Colonic mucosa (tissue), 4 donors: ENCODE data around the gene VMP1. TPM values are rescaled to one million over a fixed set of nuclear protein-coding genes. Genes with fewer than 3 reads are reported as not detected.

ENCODE experiments used
- DNase-seq: peaks from one replicate; pipeline ENCODE4 v3.0.0-alpha.2; 2020
- H3K27ac ChIP-seq: fragments of 200-600 bp; one replicate; pipeline ENCODE4 v1.8.0; 2021
- H3K27me3 ChIP-seq: fragments of 200-600 bp; one replicate; pipeline ENCODE4 v1.8.0; 2021
- H3K36me3 ChIP-seq: fragments of 200-600 bp; one replicate; pipeline ENCODE4 v1.8.0; 2021
- H3K4me1 ChIP-seq: fragments of 200-600 bp; one replicate; pipeline ENCODE4 v1.8.0; 2021; ENCODE audit warnings: mild to moderate bottlenecking
- H3K4me3 ChIP-seq: fragments of 200-600 bp; one replicate; pipeline ENCODE4 v1.8.0; 2021
- H3K9ac ChIP-seq, 2 donors: one replicate each; pipeline ENCODE4 v1.7.0; 2013; ENCODE audit warnings: control low read depth in 2 of 2, low read depth in 2 of 2, low read length in 2 of 2
- H3K9me3 ChIP-seq: fragments of 200-600 bp; one replicate; pipeline ENCODE4 v1.8.0; 2021
- intact Hi-C: fragments of 100-400 bp; cut with DNase I; formaldehyde crosslinking; loops from one replicate; pipeline ENCODE4 v1.14.1; 2022
- total RNA-seq, 2 donors: library from RNA; stranded (reverse); fragmentation: NEBNext Ultra II Directional in 1 of 2; extraction: Animal tissue kit (Norgen Biotek cat#: 25700) in 1 of 2; gene quantifications; one replicate each; pipeline ENCODE4 v1.2.1, GENCODE V29; 2021
- TF ChIP-seq, protein P1 (sequence below): fragments of 200-600 bp; IDR thresholded peaks from one replicate; pipeline ENCODE4 v1.8.0; 2022; ENCODE audit warnings: antibody characterized with exemption, mild to moderate bottlenecking
- donor health status: healthy.
- donor health status: DM: no; HTN: no; CAD: no.
- donor health status: DM: no; HTN: no; CAD: no.

The VMP1 gene
- total RNA-seq, 2 donors from 2014 or later: 186 to 291 TPM

DNA sequence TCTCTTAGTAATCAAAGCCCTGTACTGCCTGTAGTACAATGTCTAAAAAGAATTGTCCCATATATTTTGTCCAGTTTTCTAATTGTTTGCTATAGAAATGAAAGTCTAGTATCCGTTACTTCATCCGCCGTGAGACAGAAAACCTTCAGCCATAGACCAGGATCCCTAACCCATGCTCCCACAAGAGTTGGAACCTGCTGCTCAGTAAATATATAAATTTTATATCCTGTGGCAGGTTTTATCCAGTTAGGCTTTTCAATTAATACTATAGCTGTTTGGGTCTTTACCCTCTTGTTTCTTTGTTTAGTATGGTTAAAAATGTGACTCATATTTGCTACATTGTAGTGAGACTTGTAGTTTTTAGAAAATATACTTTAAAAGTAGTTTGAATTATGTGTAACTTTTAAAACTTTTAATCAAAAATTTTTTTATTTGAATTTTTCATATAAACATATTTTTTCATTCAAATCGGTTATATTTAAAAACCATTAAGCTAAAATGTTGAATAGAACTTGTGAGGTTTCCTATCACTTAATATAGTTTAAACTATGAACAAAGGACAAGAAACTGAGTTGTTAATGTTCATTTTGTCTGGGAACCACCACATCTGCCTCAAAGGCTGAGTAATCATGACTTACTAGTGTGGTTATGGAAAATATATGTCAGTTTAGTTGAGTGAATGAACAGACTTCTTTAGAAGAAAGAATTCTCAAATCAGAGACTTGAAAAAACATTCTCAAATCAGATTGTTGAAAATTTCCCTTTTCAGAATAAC is 54.8 kb downstream of the VMP1 start:
- TF ChIP-seq, protein P1, sequence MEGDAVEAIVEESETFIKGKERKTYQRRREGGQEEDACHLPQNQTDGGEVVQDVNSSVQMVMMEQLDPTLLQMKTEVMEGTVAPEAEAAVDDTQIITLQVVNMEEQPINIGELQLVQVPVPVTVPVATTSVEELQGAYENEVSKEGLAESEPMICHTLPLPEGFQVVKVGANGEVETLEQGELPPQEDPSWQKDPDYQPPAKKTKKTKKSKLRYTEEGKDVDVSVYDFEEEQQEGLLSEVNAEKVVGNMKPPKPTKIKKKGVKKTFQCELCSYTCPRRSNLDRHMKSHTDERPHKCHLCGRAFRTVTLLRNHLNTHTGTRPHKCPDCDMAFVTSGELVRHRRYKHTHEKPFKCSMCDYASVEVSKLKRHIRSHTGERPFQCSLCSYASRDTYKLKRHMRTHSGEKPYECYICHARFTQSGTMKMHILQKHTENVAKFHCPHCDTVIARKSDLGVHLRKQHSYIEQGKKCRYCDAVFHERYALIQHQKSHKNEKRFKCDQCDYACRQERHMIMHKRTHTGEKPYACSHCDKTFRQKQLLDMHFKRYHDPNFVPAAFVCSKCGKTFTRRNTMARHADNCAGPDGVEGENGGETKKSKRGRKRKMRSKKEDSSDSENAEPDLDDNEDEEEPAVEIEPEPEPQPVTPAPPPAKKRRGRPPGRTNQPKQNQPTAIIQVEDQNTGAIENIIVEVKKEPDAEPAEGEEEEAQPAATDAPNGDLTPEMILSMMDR: no peak
- Histone ChIP-seq H3K36me3 (no peaks in the 10 kb centered on the region), H3K4me3 (no peak overlapping the region), H3K27ac (peak overlapping the region; percentile 31), H3K27me3 (no peaks in the 10 kb centered on the region), H3K4me1 (no peaks in the 10 kb centered on the region), H3K9ac (no peak overlapping the region), H3K9me3 (no peaks in the 10 kb centered on the region)
- intact Hi-C loops: no loop called here
- DNase-seq: no peak

DNA sequence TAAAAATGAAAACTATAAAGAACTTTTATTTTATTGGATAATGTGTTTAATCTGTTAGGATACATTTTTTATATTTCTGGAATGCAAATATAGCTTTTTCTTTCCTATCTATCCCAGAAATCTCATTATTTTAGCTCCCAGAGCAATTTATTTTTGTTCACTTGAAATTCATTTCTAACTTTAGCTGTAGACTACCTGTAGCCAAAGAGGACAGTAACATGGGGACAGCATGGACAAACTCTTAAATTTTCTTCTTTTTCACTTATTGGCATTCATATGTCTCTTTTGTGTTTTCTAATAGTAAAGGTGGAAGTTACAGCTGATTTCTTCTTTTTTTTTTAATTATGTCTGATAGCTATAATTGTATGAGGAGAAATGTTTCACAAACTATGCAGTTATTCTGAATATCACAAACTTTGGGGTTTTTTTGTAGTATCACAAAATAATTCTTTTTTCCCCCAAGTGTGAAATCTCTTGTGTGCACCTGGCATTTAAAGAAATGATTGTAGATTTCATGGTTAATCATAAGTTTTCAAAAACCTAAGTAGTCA is 55.4 kb downstream of the VMP1 start:
- Histone ChIP-seq H3K27ac (peak overlapping the region; percentile 19), H3K27me3 (no peaks in the 10 kb centered on the region), H3K36me3 (no peaks in the 10 kb centered on the region), H3K4me1 (no peaks in the 10 kb centered on the region), H3K4me3 (no peak overlapping the region), H3K9me3 (no peaks in the 10 kb centered on the region), H3K9ac (no peak overlapping the region)
- no peak for DNase-seq
- intact Hi-C loops: no loop called here
- TF ChIP-seq, protein P1: no peak

DNA sequence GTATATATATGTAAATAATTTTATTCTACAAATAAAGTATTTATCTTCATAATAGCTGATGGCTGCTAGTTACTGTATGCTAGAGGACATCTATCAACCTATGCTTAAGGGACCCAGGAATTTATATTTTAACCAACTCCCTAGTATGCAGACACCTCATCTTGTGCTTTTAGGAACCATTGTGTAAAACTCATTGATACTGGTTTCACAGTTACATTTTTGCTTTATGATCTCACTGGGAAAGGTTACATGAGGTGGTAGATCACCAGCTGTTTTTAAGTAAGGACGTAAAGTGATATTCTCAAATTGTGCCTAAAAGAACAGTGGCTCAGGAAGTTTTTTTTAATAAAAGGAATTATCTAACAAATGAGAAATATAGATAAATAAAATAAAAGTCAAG is 56.4 kb downstream of the VMP1 start:
- no peak overlapping the region for H3K27ac ChIP-seq
- H3K4me1 ChIP-seq: no peaks in the 10 kb centered on the region
- no peaks in the 10 kb centered on the region for H3K27me3 ChIP-seq
- TF ChIP-seq, protein P1: no peak
- intact Hi-C loops: no loop called here
- H3K4me3 ChIP-seq: no peak overlapping the region
- no peaks in the 10 kb centered on the region for H3K36me3 ChIP-seq
- no peak for DNase-seq
- no peaks in the 10 kb centered on the region for H3K9me3 ChIP-seq
- H3K9ac ChIP-seq: no peak overlapping the region

DNA sequence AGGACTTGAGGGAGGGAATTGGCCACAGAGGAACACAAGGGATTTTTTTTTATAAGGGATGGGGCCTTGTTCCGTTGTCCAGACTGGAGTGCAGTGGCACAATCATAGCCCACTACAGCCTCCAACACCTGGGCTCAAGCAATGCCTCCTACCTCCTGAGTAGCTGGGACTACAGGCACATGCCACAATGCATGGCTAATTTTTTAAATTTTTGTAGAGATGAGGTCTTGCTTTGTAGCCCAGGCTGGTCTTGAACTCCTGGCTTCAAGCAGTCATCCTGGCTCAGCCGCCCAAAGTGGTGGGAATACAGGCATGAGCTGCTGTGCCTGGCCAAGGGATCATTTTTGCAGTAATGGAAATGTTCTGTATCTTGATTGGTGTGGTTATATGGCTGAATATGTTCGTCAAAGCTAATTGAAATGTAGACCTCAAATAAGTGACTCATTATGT is 56.9 kb downstream of the VMP1 start:
- H3K4me1 ChIP-seq: no peaks in the 10 kb centered on the region
- no peak overlapping the region for H3K4me3 ChIP-seq
- H3K36me3 ChIP-seq: no peaks in the 10 kb centered on the region
- H3K27ac ChIP-seq: no peak overlapping the region
- no peaks in the 10 kb centered on the region for H3K9me3 ChIP-seq
- DNase-seq: no peak
- H3K27me3 ChIP-seq: no peaks in the 10 kb centered on the region
- no peak overlapping the region for H3K9ac ChIP-seq
- TF ChIP-seq, protein P1: no peak
- intact Hi-C loops: no loop called here

DNA sequence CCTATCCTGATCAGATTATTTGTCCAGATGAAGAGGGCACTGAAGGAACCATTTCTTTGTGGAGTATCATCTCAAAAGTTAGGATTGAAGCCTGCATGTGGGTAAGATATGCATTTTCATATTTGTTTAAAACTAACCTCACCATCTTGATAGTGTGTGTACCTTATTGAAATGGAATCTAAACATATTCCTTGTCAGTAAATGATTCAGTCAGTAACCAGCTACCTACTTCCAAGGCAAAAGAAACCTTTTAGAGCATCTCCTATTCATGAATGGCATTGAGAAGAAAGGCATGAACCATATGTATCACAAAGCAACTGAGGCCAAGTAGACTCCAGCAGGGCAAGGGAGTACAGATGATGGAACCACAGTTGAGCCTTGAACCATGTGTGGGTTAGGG is 57.6 kb downstream of the VMP1 start:
- no peaks in the 10 kb centered on the region for H3K4me1 ChIP-seq
- no peaks in the 10 kb centered on the region for H3K9me3 ChIP-seq
- no peak overlapping the region for H3K4me3 ChIP-seq
- no peaks in the 10 kb centered on the region for H3K27me3 ChIP-seq
- TF ChIP-seq, protein P1: no peak
- no peak overlapping the region for H3K27ac ChIP-seq
- DNase-seq: no peak
- H3K36me3 ChIP-seq: no peaks in the 10 kb centered on the region
- intact Hi-C loops: no loop called here
- peak overlapping the region in 1 of 2 donors; percentile 12 for H3K9ac ChIP-seq
